Nephron (organoid): ENCODE results near the gene PGGT1B.
A peak's percentile ranks its signal among the peaks of the same experiment; 100 is the strongest.

Experiments
- H3K27ac Mint-ChIP-seq, 3 experiments: 2 replicates each; pipeline ENCODE4 v1.8.0; 2020; ENCODE audit warnings: mixed read lengths in 3 of 3, mild to moderate bottlenecking in 2 of 3, moderate library complexity in 1 of 3
- H3K27me3 Mint-ChIP-seq: 2 replicates; pipeline ENCODE4 v1.8.0; 2021; ENCODE audit warnings: low read depth, mild to moderate bottlenecking, moderate library complexity, mixed read lengths
- H3K36me3 Mint-ChIP-seq: 2 replicates; pipeline ENCODE4 v1.8.0; 2020; ENCODE audit warnings: low read depth, mixed read lengths
- H3K4me1 Mint-ChIP-seq: 2 replicates; pipeline ENCODE4 v1.8.0; 2020; ENCODE audit warnings: mixed read lengths
- H3K4me3 Mint-ChIP-seq, 3 experiments: 2 replicates each; pipeline ENCODE4 v1.8.0; 2020; ENCODE audit warnings: mild to moderate bottlenecking in 3 of 3, mixed read lengths in 3 of 3, moderate library complexity in 2 of 3
- H3K9me3 Mint-ChIP-seq: 2 replicates; pipeline ENCODE4 v1.8.0; 2020; ENCODE audit warnings: mixed read lengths
- CTCF ChIP-seq, 3 experiments: fragments of 200-600 bp; sonication (generic); IDR thresholded peaks; one replicate each; pipeline ENCODE4 v1.5.0; 2021; ENCODE audit warnings: antibody characterized with exemption in 3 of 3; ENCODE audit not compliant: unreplicated experiment in 3 of 3

The PGGT1B gene

GRCh38 chr5:115191474-115192031 is 71.1 kb downstream of the PGGT1B start:
- no peaks in the 10 kb centered on the region for H3K36me3 Mint-ChIP-seq
- H3K4me3 Mint-ChIP-seq = no peak overlapping the region
- H3K4me1 Mint-ChIP-seq = no peaks in the 10 kb centered on the region
- H3K27me3 Mint-ChIP-seq = peaks cover 7% of the 10 kb centered on the region
- no peak overlapping the region for H3K27ac Mint-ChIP-seq
- no peaks in the 10 kb centered on the region for H3K9me3 Mint-ChIP-seq
- no peak for TF ChIP-seq CTCF (IDR thresholded peaks at IDR 0.05; ENCODE audit: unreplicated experiment in 3 of 3)

- Mint-ChIP-seq H3K9me3 (no peaks in the 10 kb centered on the region), H3K4me1 (no peaks in the 10 kb centered on the region), H3K27me3 (peaks cover 7% of the 10 kb centered on the region), H3K4me3 (no peak overlapping the region), H3K27ac (no peak overlapping the region), H3K36me3 (no peaks in the 10 kb centered on the region)
- no peak for TF ChIP-seq CTCF (IDR thresholded peaks at IDR 0.05; ENCODE audit: unreplicated experiment in 3 of 3)
Measured at GRCh38 chr5:115190388-115190787, 72.3 kb downstream of the PGGT1B start.

GRCh38 chr5:115189866-115190265 is 72.8 kb downstream of the PGGT1B start:
- TF ChIP-seq CTCF (IDR thresholded peaks at IDR 0.05; ENCODE audit: unreplicated experiment in 3 of 3) = no peak
- Mint-ChIP-seq H3K36me3 (no peaks in the 10 kb centered on the region), H3K27ac (no peak overlapping the region), H3K4me3 (no peak overlapping the region), H3K9me3 (no peaks in the 10 kb centered on the region), H3K4me1 (no peaks in the 10 kb centered on the region), H3K27me3 (peaks cover 8% of the 10 kb centered on the region)

- H3K4me1 Mint-ChIP-seq = no peaks in the 10 kb centered on the region
- no peaks in the 10 kb centered on the region for H3K36me3 Mint-ChIP-seq
- no peak overlapping the region for H3K27ac Mint-ChIP-seq
- H3K27me3 Mint-ChIP-seq = peaks cover 31% of the 10 kb centered on the region
- no peaks in the 10 kb centered on the region for H3K9me3 Mint-ChIP-seq
- H3K4me3 Mint-ChIP-seq = no peak overlapping the region
- TF ChIP-seq CTCF (IDR thresholded peaks at IDR 0.05; ENCODE audit: unreplicated experiment in 3 of 3) = no peak
Measured at GRCh38 chr5:115186794-115187193, 75.9 kb downstream of the PGGT1B start.

GRCh38 chr5:115184770-115185169 is 77.9 kb downstream of the PGGT1B start:
- Mint-ChIP-seq H3K36me3 (no peaks in the 10 kb centered on the region), H3K4me1 (peaks cover 15% of the 10 kb centered on the region), H3K27me3 (peaks cover 44% of the 10 kb centered on the region), H3K4me3 (no peak overlapping the region), H3K9me3 (no peaks in the 10 kb centered on the region), H3K27ac (no peak overlapping the region)
- TF ChIP-seq CTCF (IDR thresholded peaks at IDR 0.05; ENCODE audit: unreplicated experiment in 3 of 3) = no peak

GRCh38 chr5:115181757-115182156 is 80.9 kb downstream of the PGGT1B start:
- Mint-ChIP-seq H3K9me3 (no peaks in the 10 kb centered on the region), H3K4me3 (peak overlapping the region in 2 of 3 experiments; percentile 69 to 89), H3K4me1 (peaks cover 16% of the 10 kb centered on the region), H3K36me3 (no peaks in the 10 kb centered on the region), H3K27ac (no peak overlapping the region), H3K27me3 (peaks cover 74% of the 10 kb centered on the region)
- TF ChIP-seq CTCF (IDR thresholded peaks at IDR 0.05; ENCODE audit: unreplicated experiment in 3 of 3) = no peak
